Central memory CD8-positive, alpha-beta T cell (primary cell): ENCODE measurements around the gene FBXO27.

Source experiments
- ATAC-seq: fragments of 150-1000 bp; cut with Tn5 transposase; replicated peaks from 2 replicates; pipeline ENCODE4 v1.10.0; 2022; ENCODE audit warnings: mild to moderate bottlenecking, moderate FRiP score, moderate number of reproducible peaks; ENCODE audit not compliant: poor library complexity, severe bottlenecking; ENCODE audit errors: extremely low read depth
- DNase-seq, 2 donors: peaks; one replicate each; pipeline ENCODE4 v3.0.0; 2021; ENCODE audit warnings: low spot score in 2 of 2
- H3K27ac Mint-ChIP-seq: one replicate; pipeline ENCODE4 v1.8.0; 2022; ENCODE audit warnings: low read depth, mild to moderate bottlenecking, moderate library complexity, mixed read lengths
- H3K27me3 Mint-ChIP-seq: one replicate; pipeline ENCODE4 v1.8.0; 2022; ENCODE audit warnings: mixed read lengths
- H3K36me3 Mint-ChIP-seq: one replicate; pipeline ENCODE4 v1.8.0; 2022; ENCODE audit warnings: mild to moderate bottlenecking, moderate library complexity, mixed read lengths; ENCODE audit not compliant: insufficient read depth
- H3K4me1 Mint-ChIP-seq: one replicate; pipeline ENCODE4 v1.8.0; 2022; ENCODE audit warnings: mixed read lengths
- H3K4me3 Mint-ChIP-seq: one replicate; pipeline ENCODE4 v1.8.0; 2022; ENCODE audit warnings: mild to moderate bottlenecking, moderate library complexity, mixed read lengths
- H3K9me3 Mint-ChIP-seq: one replicate; pipeline ENCODE4 v1.8.0; 2022; ENCODE audit warnings: mixed read lengths

The FBXO27 gene

DNA sequence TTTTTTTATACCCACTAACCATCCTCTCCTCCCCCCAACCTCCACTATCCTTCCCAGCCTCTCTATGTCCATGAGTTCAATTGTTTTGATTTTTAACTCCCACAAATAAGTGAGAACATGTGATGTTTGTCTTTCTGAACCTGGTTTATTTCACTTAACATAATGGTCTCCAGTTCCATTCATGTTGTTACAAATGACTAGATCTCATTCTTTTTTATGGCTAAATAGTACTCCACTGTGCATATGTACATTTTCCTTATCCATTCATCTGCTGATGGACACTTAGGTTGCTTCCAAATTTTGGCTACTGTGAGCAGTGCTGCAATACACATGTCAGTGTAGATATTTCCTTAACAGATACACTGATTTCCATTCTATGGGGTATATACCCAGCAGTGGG lies 27.0 kb upstream of the FBXO27 start:
- Mint-ChIP-seq H3K4me3 (no peak overlapping the region), H3K27me3 (no peaks in the 10 kb centered on the region)

DNA sequence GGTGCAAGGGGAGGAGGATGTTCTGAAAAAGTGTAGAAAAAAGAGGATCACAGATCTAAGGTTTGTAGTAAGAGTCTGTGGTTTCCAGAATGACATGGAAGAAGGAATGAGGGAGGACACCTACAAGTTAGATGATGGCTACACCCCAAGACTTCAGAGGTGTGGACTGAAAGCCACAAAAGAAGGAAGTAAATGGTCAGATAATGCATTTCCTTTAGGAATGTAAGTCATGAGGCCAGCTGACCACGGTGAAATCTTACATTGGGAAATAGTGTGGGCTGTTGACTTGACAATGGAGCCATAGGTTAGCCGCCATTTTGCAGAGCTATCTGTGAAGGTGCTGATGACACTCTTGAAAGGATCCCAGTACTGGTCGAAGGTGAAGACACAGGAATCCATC lies 25.3 kb upstream of the FBXO27 start:
- no peak overlapping the region for H3K27ac Mint-ChIP-seq
- peaks cover 9% of the 10 kb centered on the region for H3K4me1 Mint-ChIP-seq

More for the DNA sequence above, 27.0 kb upstream of the FBXO27 start:
- no peak for ATAC-seq
- Mint-ChIP-seq H3K27ac (no peak overlapping the region), H3K9me3 (no peaks in the 10 kb centered on the region), H3K36me3 (peaks cover 3% of the 10 kb centered on the region), H3K4me1 (peaks cover 9% of the 10 kb centered on the region)
- DNase-seq: no peak

DNA sequence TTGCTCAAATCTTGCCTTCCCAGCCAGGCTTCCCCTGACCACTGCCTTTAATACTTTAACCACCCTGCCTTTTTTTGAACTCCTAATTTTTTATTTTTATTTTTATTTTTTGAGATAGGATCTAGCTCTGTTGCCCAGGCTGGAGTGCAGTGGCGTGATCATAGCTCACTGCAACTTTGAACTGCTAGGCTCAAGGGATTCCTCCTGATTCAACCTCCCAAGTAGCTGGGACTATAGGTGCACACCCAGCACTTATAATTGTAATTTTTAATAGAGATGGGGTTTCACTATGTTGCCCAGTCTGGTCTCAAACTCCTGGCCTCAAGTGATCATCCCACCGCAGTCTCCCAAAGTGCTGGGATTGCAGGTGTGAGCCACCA lies 21.7 kb upstream of the FBXO27 start:
- H3K9me3 Mint-ChIP-seq: no peaks in the 10 kb centered on the region
- H3K36me3 Mint-ChIP-seq: no peaks in the 10 kb centered on the region
- peak overlapping the region; percentile 73 for H3K27ac Mint-ChIP-seq
- DNase-seq: no peak
- H3K4me3 Mint-ChIP-seq: no peak overlapping the region
- no peaks in the 10 kb centered on the region for H3K27me3 Mint-ChIP-seq
- no peaks in the 10 kb centered on the region for H3K4me1 Mint-ChIP-seq
- ATAC-seq: no peak

More for the DNA sequence above, 25.3 kb upstream of the FBXO27 start:
- no peak overlapping the region for H3K4me3 Mint-ChIP-seq
- no peaks in the 10 kb centered on the region for H3K9me3 Mint-ChIP-seq
- ATAC-seq (no peak), DNase-seq (no peak)
- peaks cover 3% of the 10 kb centered on the region for H3K36me3 Mint-ChIP-seq
- H3K27me3 Mint-ChIP-seq: no peaks in the 10 kb centered on the region

DNA sequence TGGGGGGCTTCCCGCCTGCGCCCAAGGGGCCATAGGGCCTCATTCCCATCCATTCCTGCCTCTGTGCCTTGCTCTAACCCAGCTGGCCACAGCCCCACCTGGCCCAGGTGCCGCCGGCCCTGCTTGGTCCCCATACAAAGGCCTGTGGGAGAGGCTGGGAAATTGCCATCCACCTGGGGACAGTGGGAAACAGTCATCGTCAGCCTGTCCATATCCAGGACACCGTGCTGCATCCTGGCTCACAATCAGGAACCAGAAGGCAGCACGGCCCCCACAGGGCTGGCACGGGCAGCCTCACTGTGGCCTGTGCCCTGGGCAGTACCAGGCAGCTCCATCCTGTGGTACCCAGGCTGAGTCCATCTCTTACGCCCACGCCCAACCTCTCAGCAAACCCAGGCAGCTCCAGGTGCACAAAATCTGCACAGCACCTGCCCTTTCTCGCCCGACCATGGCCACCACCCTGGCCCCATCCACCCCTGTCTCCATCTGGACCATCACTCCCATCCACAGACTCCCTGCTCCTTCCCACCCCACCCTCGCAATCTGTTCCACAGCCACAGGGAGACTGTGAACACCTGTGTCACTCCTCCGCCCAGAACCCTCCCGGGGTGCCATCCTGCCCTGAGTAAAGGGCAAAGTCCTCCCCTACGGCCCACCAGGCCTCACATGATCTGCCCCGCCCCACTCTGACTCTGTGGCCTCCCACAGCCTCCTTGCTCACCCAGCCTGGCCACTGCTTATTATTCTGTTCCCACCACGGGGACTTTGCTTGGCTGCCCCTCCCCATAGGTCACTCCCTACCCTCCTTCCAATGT lies 21.1 kb upstream of the FBXO27 start:
- no peaks in the 10 kb centered on the region for H3K4me1 Mint-ChIP-seq
- DNase-seq (no peak), ATAC-seq (no peak)
- peak overlapping the region; percentile 73 for H3K27ac Mint-ChIP-seq
- no peaks in the 10 kb centered on the region for H3K9me3 Mint-ChIP-seq
- no peaks in the 10 kb centered on the region for H3K27me3 Mint-ChIP-seq
- H3K36me3 Mint-ChIP-seq: no peaks in the 10 kb centered on the region
- no peak overlapping the region for H3K4me3 Mint-ChIP-seq

DNA sequence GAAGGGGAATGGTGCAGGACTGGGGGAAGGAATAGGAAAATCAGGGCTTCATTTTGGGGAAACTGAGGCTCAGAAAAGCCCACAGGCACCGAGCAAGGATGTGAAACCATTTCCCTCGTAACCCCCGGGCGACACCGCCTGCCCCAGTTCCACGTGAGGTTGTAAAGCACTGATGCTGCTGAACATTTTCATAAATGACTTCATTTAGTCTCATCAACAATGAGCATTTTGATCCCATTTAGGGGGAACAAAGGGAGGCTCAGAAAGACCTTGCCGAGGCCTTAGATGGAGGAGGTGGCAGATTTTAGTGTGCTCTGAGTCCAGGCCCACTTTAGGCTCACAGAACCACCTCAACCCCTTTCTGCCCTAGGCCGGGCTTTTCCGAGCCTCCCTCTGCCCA lies 20.5 kb upstream of the FBXO27 start:
- no peak overlapping the region for H3K4me3 Mint-ChIP-seq
- DNase-seq (no peak), ATAC-seq (no peak)
- no peaks in the 10 kb centered on the region for H3K36me3 Mint-ChIP-seq
- H3K4me1 Mint-ChIP-seq: no peaks in the 10 kb centered on the region
- H3K9me3 Mint-ChIP-seq: no peaks in the 10 kb centered on the region
- no peak overlapping the region for H3K27ac Mint-ChIP-seq
- H3K27me3 Mint-ChIP-seq: no peaks in the 10 kb centered on the region

DNA sequence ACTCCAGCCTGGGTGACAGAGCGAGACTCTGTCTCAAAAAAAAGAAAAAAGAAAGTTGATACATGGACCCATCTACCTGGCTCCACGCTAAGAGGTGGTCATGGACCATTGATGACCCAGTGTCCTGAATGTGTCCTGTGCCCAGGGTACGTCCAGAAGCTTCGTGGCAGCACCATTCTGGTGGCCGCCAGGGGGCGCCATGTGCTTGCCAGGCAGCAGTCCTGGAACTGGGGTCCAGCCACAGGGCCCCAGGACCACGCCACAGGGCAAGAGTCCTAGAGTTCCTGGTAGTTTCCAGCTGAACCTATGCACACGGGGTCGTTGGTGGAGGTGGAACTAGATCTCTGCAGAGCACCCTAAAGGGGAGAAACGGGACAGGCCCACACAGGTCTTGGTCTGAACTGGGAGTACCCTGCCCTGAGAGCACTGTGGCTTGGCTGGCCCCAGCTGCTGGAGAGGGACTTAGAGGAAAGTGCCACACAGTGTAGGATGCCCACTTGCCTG lies 19.9 kb upstream of the FBXO27 start:
- DNase-seq (peak; percentile 53 to 67), ATAC-seq (peak; percentile 52)
- H3K27me3 Mint-ChIP-seq: no peaks in the 10 kb centered on the region
- no peaks in the 10 kb centered on the region for H3K4me1 Mint-ChIP-seq
- no peaks in the 10 kb centered on the region for H3K9me3 Mint-ChIP-seq
- H3K4me3 Mint-ChIP-seq: no peak overlapping the region
- no peaks in the 10 kb centered on the region for H3K36me3 Mint-ChIP-seq
- H3K27ac Mint-ChIP-seq: no peak overlapping the region

DNA sequence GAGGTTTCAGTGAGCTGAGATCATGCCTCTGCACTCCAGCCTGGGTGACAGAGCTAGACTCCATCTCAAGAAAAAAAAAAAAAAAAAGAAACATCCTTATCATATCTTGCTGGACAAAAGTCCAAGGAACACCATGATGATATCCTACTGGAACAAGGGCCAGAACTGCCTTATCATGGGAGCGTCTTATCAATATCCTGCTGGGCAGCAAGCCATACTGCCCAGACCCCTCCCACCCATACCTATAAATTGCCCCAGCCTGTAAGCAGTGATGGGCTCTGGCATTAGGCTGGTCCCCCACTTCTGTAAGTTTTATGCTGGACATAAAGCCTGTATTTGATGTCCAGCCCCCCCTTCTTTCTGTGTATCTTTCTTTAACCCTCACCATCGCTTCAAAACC lies 14.7 kb upstream of the FBXO27 start:
- no peak for ATAC-seq
- no peaks in the 10 kb centered on the region for H3K27me3 Mint-ChIP-seq

DNA sequence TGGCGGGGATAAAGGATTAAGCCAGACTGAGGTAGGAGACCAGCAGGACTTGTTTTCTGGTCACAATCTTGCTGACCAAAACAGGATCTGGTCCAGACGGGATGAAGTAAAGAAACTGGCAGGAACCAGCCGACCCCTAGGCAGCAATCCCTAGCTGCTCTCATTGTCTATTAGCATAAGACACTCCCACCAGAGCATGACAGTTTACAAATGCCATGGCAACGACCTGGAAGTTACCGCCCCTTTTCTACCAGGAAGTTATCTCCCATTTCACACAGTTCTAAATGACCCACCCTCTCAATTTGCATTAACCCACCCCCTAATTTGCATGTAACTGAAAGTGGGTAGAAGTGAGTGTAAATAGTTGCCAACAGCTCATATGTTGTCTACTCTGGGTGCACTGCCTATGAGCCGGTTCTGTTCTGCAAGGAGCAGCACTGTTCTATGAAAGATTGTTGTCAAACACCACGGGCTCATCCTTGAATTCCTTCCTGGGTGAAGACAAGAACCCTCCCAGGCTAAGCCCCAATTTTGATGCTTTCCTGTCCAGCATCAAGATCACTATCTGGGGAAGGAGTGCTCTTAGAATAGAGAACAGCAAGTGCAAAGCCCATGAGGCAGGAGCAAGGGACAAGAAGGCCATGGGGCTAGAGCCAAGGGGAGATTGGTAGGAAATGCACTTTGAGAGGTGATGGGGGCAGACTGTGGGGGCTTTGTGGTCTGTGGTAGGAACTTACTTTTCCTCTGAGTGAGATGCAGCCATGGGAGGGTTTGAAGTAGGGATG lies 13.9 kb upstream of the FBXO27 start:
- Mint-ChIP-seq H3K27ac (no peak overlapping the region), H3K4me3 (no peak overlapping the region), H3K27me3 (no peaks in the 10 kb centered on the region), H3K4me1 (peaks cover 13% of the 10 kb centered on the region), H3K36me3 (no peaks in the 10 kb centered on the region), H3K9me3 (no peaks in the 10 kb centered on the region)
- ATAC-seq (no peak), DNase-seq (no peak)

More for the DNA sequence above, 14.7 kb upstream of the FBXO27 start:
- Mint-ChIP-seq H3K4me1 (peaks cover 13% of the 10 kb centered on the region), H3K4me3 (no peak overlapping the region), H3K27ac (no peak overlapping the region), H3K36me3 (no peaks in the 10 kb centered on the region), H3K9me3 (no peaks in the 10 kb centered on the region)
- no peak for DNase-seq

DNA sequence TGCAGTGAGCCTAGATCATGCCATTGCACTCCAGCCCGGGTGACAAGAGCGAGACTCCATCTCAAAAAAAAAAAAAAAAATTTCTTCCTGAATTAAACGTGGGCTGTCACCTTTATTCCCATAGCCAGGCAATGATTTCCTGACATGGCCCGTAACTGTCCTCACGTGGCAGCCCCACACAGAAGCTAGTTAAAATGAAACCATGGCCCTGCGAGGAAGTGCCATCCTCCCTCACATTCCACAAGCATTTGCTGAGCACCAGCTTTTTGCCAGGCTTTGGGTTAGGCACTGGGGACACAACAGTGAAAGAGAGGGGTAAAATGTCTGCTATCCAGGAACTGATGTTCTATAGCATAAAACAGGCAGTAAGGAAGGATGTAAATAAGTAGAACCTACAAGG lies 13.2 kb upstream of the FBXO27 start:
- Mint-ChIP-seq H3K4me1 (peaks cover 13% of the 10 kb centered on the region), H3K27ac (no peak overlapping the region)

DNA sequence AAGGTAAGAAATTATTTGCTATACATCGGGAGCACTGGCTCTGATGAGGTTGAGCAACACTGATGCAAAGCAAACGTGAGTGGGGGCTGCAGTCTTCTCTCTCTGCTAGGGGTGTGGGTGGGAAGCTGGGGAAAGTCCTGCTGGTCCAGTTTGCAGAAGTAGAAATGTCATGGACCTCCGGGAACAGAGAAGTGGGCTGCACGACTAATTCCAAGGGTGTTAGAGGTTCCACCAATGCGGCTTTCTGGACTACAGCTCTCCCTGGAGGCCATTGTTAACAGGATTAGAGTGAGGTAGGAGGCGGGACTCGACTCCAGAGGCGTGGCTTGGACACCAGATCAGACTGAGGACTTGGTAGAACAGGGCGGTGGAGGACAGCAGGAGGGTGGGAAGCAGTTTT lies 5.7 kb upstream of the FBXO27 start:
- no peaks in the 10 kb centered on the region for H3K4me1 Mint-ChIP-seq
- ATAC-seq (no peak), DNase-seq (no peak)
- H3K36me3 Mint-ChIP-seq: peaks cover 4% of the 10 kb centered on the region
- H3K27ac Mint-ChIP-seq: no peak overlapping the region
- no peaks in the 10 kb centered on the region for H3K9me3 Mint-ChIP-seq
- H3K27me3 Mint-ChIP-seq: peaks cover 15% of the 10 kb centered on the region
- no peak overlapping the region for H3K4me3 Mint-ChIP-seq

More for the DNA sequence above, 13.2 kb upstream of the FBXO27 start:
- Mint-ChIP-seq H3K27me3 (no peaks in the 10 kb centered on the region), H3K9me3 (no peaks in the 10 kb centered on the region), H3K4me3 (no peak overlapping the region), H3K36me3 (no peaks in the 10 kb centered on the region)
- ATAC-seq: no peak
- no peak for DNase-seq

DNA sequence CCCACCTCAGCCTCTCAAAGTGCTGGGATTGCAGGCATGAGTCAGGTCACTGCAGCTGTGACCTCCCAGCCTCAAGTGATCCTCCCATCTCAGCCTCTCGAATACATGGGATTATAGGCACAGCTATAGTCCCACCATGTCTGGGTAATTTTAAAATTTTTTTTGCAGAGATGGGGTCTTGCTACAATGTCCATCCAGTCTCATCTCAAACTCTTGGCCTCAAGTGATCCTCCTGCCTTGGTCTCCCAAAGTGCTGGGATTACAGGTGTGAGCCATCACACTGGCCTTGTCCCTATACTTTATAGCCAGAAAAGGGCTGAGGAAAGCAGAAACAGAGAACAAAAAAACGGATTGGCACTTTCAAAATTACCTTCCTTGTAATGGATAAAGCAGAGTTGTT lies 4.8 kb upstream of the FBXO27 start:
- ATAC-seq: no peak
- Mint-ChIP-seq H3K4me3 (no peak overlapping the region), H3K9me3 (no peaks in the 10 kb centered on the region), H3K27ac (no peak overlapping the region), H3K27me3 (peaks cover 15% of the 10 kb centered on the region), H3K4me1 (peaks cover 5% of the 10 kb centered on the region), H3K36me3 (peaks cover 4% of the 10 kb centered on the region)
- no peak for DNase-seq

DNA sequence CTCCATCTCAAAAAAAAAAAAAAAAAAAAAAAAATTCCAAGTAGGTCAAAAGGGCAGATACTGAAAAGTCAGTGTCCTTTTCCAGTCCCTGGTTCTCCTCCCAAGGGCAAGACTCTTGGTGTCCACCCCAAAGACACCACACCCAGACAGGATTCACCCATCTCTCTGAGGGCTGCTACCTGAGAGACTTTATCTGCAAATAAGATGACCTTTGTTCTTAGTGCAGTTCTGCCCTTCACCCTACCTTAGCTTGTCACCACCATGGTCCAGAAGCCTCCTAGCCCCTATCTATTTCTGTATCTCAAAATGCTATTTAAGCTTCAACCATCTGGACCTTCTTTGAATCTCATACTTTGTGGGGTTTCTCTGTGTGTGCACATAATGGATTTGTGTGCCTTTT lies 4.2 kb upstream of the FBXO27 start:
- peaks cover 6% of the 10 kb centered on the region for H3K4me1 Mint-ChIP-seq
- H3K36me3 Mint-ChIP-seq: peaks cover 4% of the 10 kb centered on the region
- DNase-seq: no peak
- no peak for ATAC-seq
- H3K27me3 Mint-ChIP-seq: peaks cover 15% of the 10 kb centered on the region
- no peak overlapping the region for H3K27ac Mint-ChIP-seq
- H3K4me3 Mint-ChIP-seq: no peak overlapping the region
- H3K9me3 Mint-ChIP-seq: no peaks in the 10 kb centered on the region
